HCT116 (cell line): ENCODE results near the gene CPT1C. TPM values are rescaled to one million over a fixed set of nuclear protein-coding genes. Genes with fewer than 3 reads are reported as not detected.
A peak's percentile ranks its signal among the peaks of the same experiment; 100 is the strongest.

Experiments used
- ATAC-seq: fragments of 200-7000 bp; cut with Tn5 transposase; 2 replicates; pipeline ENCODE4 v1.9.1; 2020; ENCODE audit warnings: mild to moderate bottlenecking, moderate library complexity
- BruUV-seq: library from RNA; stranded (reverse); fragments of 400-500 nt; replicated peaks from 2 replicates; lab custom pipeline; 2021; lab: Mats Ljungman, UMichigan
- CTCF ChIA-PET: fragments of 300-600 bp; sonication (Branson Sonifier 250); formaldehyde crosslinking; loops from one replicate; lab custom pipeline; 2021; ENCODE audit warnings: antibody characterized with exemption; lab: Charles Lee
- POLR2A ChIA-PET: fragments of 300-600, 350-600 bp; sonication (Branson Sonifier 250); formaldehyde crosslinking; loops from one replicate; lab custom pipeline; 2021; ENCODE audit warnings: antibody characterized with exemption; lab: Charles Lee
- RAD21 ChIA-PET, 2 experiments: fragments of 300-600 bp; sonication (Branson Sonifier 250); formaldehyde crosslinking; loops; one replicate each; lab custom pipeline; 2023; ENCODE audit warnings: low total read pairs in 2 of 2; ENCODE audit not compliant: uncharacterized antibody in 2 of 2, unreplicated experiment in 2 of 2, low non-redundant PET in 1 of 2; lab: Charles Lee
- DNase-seq: peaks from one replicate; pipeline ENCODE4 v3.0.0-alpha.2; 2010; ENCODE audit warnings: low read depth, low spot score
- H2AFZ ChIP-seq: fragments of 200-600 bp; shearing (Covaris generic), sonication (generic); 2 replicates; pipeline ENCODE4 v1.6.1; 2017; ENCODE audit warnings: low read depth, mixed run types, mixed read lengths, antibody characterized with exemption, low read length; ENCODE audit not compliant: poor library complexity, severe bottlenecking
- H3K27ac ChIP-seq: 2 replicates; pipeline ENCODE4 v1.5.1; 2012; ENCODE audit warnings: low read depth, low read length
- H3K27me3 ChIP-seq: fragments of 200-600 bp; sonication (generic); 2 replicates; pipeline ENCODE4 v1.6.1; 2016; ENCODE audit warnings: mixed run types, low read length, mixed read lengths; ENCODE audit not compliant: insufficient read depth
- H3K36me3 ChIP-seq, 2 experiments: fragments of 200-500 bp in 1 of 2; fragments of 200-600 bp in 1 of 2; sonication (Bioruptor generic) in 1 of 2; sonication (generic) in 1 of 2; 2 replicates each; pipeline versions ENCODE4 v1.5.1 to v1.6.1; 2014 to 2016; ENCODE audit warnings: low read length in 2 of 2, inconsistent platforms in 1 of 2, mixed read lengths in 1 of 2, mixed run types in 1 of 2; ENCODE audit not compliant: insufficient read depth in 2 of 2, control insufficient read depth in 1 of 2
- H3K4me1 ChIP-seq, 2 experiments: fragments of 200-600 bp in 1 of 2; sonication (generic) in 1 of 2; 2 replicates each; pipeline versions ENCODE4 v1.5.1 to v1.6.1; 2012 to 2017; ENCODE audit warnings: low read length in 2 of 2, inconsistent platforms in 1 of 2, mild to moderate bottlenecking in 1 of 2, mixed read lengths in 1 of 2, mixed run types in 1 of 2, moderate library complexity in 1 of 2; ENCODE audit not compliant: insufficient read depth in 2 of 2, control insufficient read depth in 1 of 2
- H3K4me2 ChIP-seq: fragments of 200-600 bp; sonication (generic); 2 replicates; pipeline ENCODE4 v1.6.1; 2017; ENCODE audit warnings: mixed run types, low read length, mixed read lengths
- H3K4me3 ChIP-seq, 2 experiments: fragments of 200-600 bp in 1 of 2; sonication (generic) in 1 of 2; replicated peaks in 1 of 2; 2 replicates each; pipeline ENCODE4 v1.5.1; 2011 to 2016; ENCODE audit warnings: low read length in 2 of 2, control low read depth in 1 of 2, low read depth in 1 of 2, mild to moderate bottlenecking in 1 of 2, mixed read lengths in 1 of 2, mixed run types in 1 of 2
- H3K79me2 ChIP-seq: fragments of 200-600 bp; sonication (generic); 2 replicates; pipeline ENCODE4 v1.6.1; 2017; ENCODE audit warnings: mild to moderate bottlenecking, mixed run types, low read length, moderate library complexity, mixed read lengths; ENCODE audit not compliant: insufficient read depth
- H3K9ac ChIP-seq: fragments of 200-600 bp; sonication (generic); 2 replicates; pipeline ENCODE4 v1.6.1; 2016; ENCODE audit warnings: low read length, mixed read lengths
- H3K9me2 ChIP-seq: fragments of 200-600 bp; sonication (generic), shearing (Covaris generic); 2 replicates; pipeline ENCODE4 v1.6.1; 2017; ENCODE audit warnings: mixed run types, mild to moderate bottlenecking, moderate library complexity; ENCODE audit not compliant: insufficient read depth
- H3K9me3 ChIP-seq, 2 experiments: fragments of 200-500 bp in 1 of 2; fragments of 200-600 bp in 1 of 2; sonication (Bioruptor generic) in 1 of 2; sonication (generic) in 1 of 2; 2 replicates each; pipeline ENCODE4 v1.6.1; 2014 to 2017; ENCODE audit warnings: low read length in 2 of 2, mixed read lengths in 2 of 2, inconsistent platforms in 1 of 2, low read depth in 1 of 2, mild to moderate bottlenecking in 1 of 2, mixed run types in 1 of 2, moderate library complexity in 1 of 2; ENCODE audit not compliant: control insufficient read depth in 1 of 2, insufficient read depth in 1 of 2
- H4K20me1 ChIP-seq: fragments of 200-600 bp; sonication (generic), shearing (Covaris generic); 2 replicates; pipeline ENCODE4 v1.6.1; 2017; ENCODE audit warnings: mixed run types, mild to moderate bottlenecking, moderate library complexity; ENCODE audit not compliant: insufficient read depth
- CBX3 ChIP-seq: IDR thresholded peaks from 2 replicates; pipeline ENCODE4 v1.6.1; 2012; ENCODE audit warnings: low read depth
- EGR1 ChIP-seq: IDR thresholded peaks from 2 replicates; pipeline ENCODE4 v1.6.1; 2012; ENCODE audit warnings: low read depth
- EZH2 ChIP-seq: fragments of 200-600 bp; sonication (generic); IDR thresholded peaks from 2 replicates; pipeline ENCODE4 v1.6.1; 2017; ENCODE audit warnings: antibody characterized with exemption, mixed run types
- POLR2A ChIP-seq: IDR thresholded peaks from 2 replicates; pipeline ENCODE4 v1.7.0; 2011; ENCODE audit warnings: borderline replicate concordance; ENCODE audit not compliant: insufficient read depth, insufficient read length; ENCODE audit errors: extremely low read depth
- POLR2AphosphoS5 ChIP-seq: IDR thresholded peaks from 2 replicates; pipeline ENCODE4 v1.6.1; 2011; ENCODE audit warnings: mild to moderate bottlenecking, low read depth, low read length, moderate library complexity
- SP1 ChIP-seq: IDR thresholded peaks from 2 replicates; pipeline ENCODE4 v1.6.1; 2012; ENCODE audit warnings: low read depth
- YY1 ChIP-seq: IDR thresholded peaks from 2 replicates; pipeline ENCODE4 v1.6.1; 2011; ENCODE audit warnings: low read length, low read depth, moderate library complexity, mild to moderate bottlenecking; ENCODE audit not compliant: insufficient replicate concordance; ENCODE audit errors: extremely low read depth
- ZFX ChIP-seq: fragments of 450-650 bp; IDR thresholded peaks from 2 replicates; pipeline ENCODE4 v1.6.1; 2017
- intact Hi-C: fragments of 100-400 bp; cut with micrococcal nuclease; formaldehyde crosslinking; loops from 2 replicates; pipeline ENCODE4 v1.10.0; 2022
- total RNA-seq: library from RNA; stranded (reverse); gene quantifications from one replicate; pipeline ENCODE4 v1.2.1, GENCODE V29; 2021; ENCODE audit not compliant: unreplicated experiment

Gene CPT1C
- total RNA-seq, 1 experiment from 2014 or later = 12.0 TPM

- TF ChIP-seq EGR1 (no peak), EZH2 (no peak)
- TF ChIP-seq, all 23 proteins: peak for 3
Observed at GRCh38 chr19:49710372-49710951, 19.5 kb downstream of the CPT1C start (continued).

GRCh38 chr19:49712397-49712859 lies 21.5 kb downstream of the CPT1C start:
- BruUV-seq = no TSS peak
- Histone ChIP-seq H3K9me3 (no peaks in the 10 kb centered on the region), H3K27me3 (no peaks in the 10 kb centered on the region), H3K27ac (peak overlapping the region; percentile 39), H3K4me2 (peak overlapping the region; percentile 83), H3K9ac (peak overlapping the region; percentile 66), H3K4me3 (peak overlapping the region; percentile 48 to 54), H2AFZ (no peak overlapping the region), H4K20me1 (no peaks in the 10 kb centered on the region), H3K9me2 (no peaks in the 10 kb centered on the region), H3K4me1 (peaks cover 10 to 43% of the 10 kb centered on the region in 2 experiments), H3K79me2 (no peaks in the 10 kb centered on the region), H3K36me3 (no peaks in the 10 kb centered on the region)
- intact Hi-C loops = loop anchor here (2.0 kb wide), 1 partner anchor 72 kb away; the partner anchor contains the start of gene RRAS
- peak; percentile 82 for ATAC-seq
- ChIA-PET POLR2A (interaction anchor here (1.0 kb wide), 1 partner anchor 72 kb away, joined by 3 read pairs; no protein-coding TSS in a partner anchor), CTCF (no interaction called here), RAD21 (no interaction called here)
- peak; percentile 92 for DNase-seq
- no peak for TF ChIP-seq CBX3
- TF ChIP-seq POLR2AphosphoS5 = peak; percentile 70
- TF ChIP-seq POLR2A = peak; percentile 69
- TF ChIP-seq SP1 = peak; percentile 60
- no peak for TF ChIP-seq YY1
- 0 out of 2 replicates have a peak, but pooled peaks have one; percentile 29 for TF ChIP-seq ZFX
